H9 (cell line): ENCODE results near the gene INSYN1. TPM values are rescaled to one million over a fixed set of nuclear protein-coding genes. Genes with fewer than 3 reads are reported as not detected.
"Not testable (repeated sequence)": the region's sequence is repeated elsewhere in the genome, so short reads cannot be mapped to it uniquely, and the experiment has no call there.

ENCODE experiments used
- DNase-seq: peaks from one replicate; pipeline ENCODE4 v3.0.0-alpha.2; 2017
- H2AFZ ChIP-seq: one replicate; pipeline ENCODE4 v1.6.1; 2013; ENCODE audit warnings: mild to moderate bottlenecking, low read length, control low read depth, moderate library complexity
- H2AK5ac ChIP-seq: 2 replicates; pipeline ENCODE4 v1.6.1; 2013; ENCODE audit warnings: low read length, control low read depth, mixed read lengths; ENCODE audit not compliant: insufficient read length
- H2BK120ac ChIP-seq: one replicate; pipeline ENCODE4 v1.6.1; 2013; ENCODE audit warnings: low read depth, mild to moderate bottlenecking, low read length, control low read depth, inconsistent platforms; ENCODE audit not compliant: poor library complexity, severe bottlenecking
- H2BK12ac ChIP-seq: 2 replicates; pipeline ENCODE4 v1.6.1; 2013; ENCODE audit warnings: low read length, control low read depth, mixed read lengths, low read depth; ENCODE audit not compliant: insufficient read length
- H2BK15ac ChIP-seq: 2 replicates; pipeline ENCODE4 v1.6.1; 2013; ENCODE audit warnings: low read depth, low read length, control low read depth
- H2BK20ac ChIP-seq: one replicate; pipeline ENCODE4 v1.6.1; 2013; ENCODE audit warnings: low read depth, mild to moderate bottlenecking, low read length, control low read depth, inconsistent platforms; ENCODE audit not compliant: poor library complexity, severe bottlenecking
- H2BK5ac ChIP-seq: 2 replicates; pipeline ENCODE4 v1.6.1; 2013; ENCODE audit warnings: low read length, control low read depth, mixed read lengths; ENCODE audit not compliant: insufficient read length
- H3K14ac ChIP-seq: 2 replicates; pipeline ENCODE4 v1.6.1; 2013; ENCODE audit warnings: low read length, control low read depth; ENCODE audit not compliant: insufficient read depth
- H3K18ac ChIP-seq: 2 replicates; pipeline ENCODE4 v1.6.1; 2013; ENCODE audit warnings: low read depth, mild to moderate bottlenecking, mixed read lengths, low read length, control low read depth; ENCODE audit not compliant: insufficient read length
- H3K23ac ChIP-seq: 2 replicates; pipeline ENCODE4 v1.6.1; 2013; ENCODE audit warnings: low read length, control low read depth, mixed read lengths, low read depth; ENCODE audit not compliant: insufficient read length
- H3K23me2 ChIP-seq: 2 replicates; pipeline ENCODE4 v1.6.1; 2013; ENCODE audit warnings: low read depth, mild to moderate bottlenecking, mixed read lengths, low read length, control low read depth; ENCODE audit not compliant: insufficient read length, poor library complexity, severe bottlenecking
- H3K27ac ChIP-seq: 2 replicates; pipeline ENCODE4 v1.5.1; 2013; ENCODE audit warnings: low read length, control low read depth, mixed read lengths, low read depth; ENCODE audit not compliant: insufficient read length
- H3K27me3 ChIP-seq: 2 replicates; pipeline ENCODE4 v1.6.1; 2013; ENCODE audit warnings: low read length, control low read depth, inconsistent platforms; ENCODE audit not compliant: insufficient read depth
- H3K4ac ChIP-seq: 2 replicates; pipeline ENCODE4 v1.6.1; 2013; ENCODE audit warnings: low read depth, mild to moderate bottlenecking, control low read depth, inconsistent platforms, low read length, moderate library complexity
- H3K4me1 ChIP-seq: 2 replicates; pipeline ENCODE4 v1.6.1; 2013; ENCODE audit warnings: low read length, control low read depth, inconsistent platforms; ENCODE audit not compliant: insufficient read depth
- H3K4me2 ChIP-seq: 2 replicates; pipeline ENCODE4 v1.6.1; 2013; ENCODE audit warnings: low read length, control low read depth, mixed read lengths; ENCODE audit not compliant: insufficient read length, insufficient read depth
- H3K56ac ChIP-seq: 2 replicates; pipeline ENCODE4 v1.6.1; 2013; ENCODE audit warnings: low read depth, mild to moderate bottlenecking, mixed read lengths, low read length, control low read depth; ENCODE audit not compliant: insufficient read length
- H3K79me1 ChIP-seq: 2 replicates; pipeline ENCODE4 v1.6.1; 2013; ENCODE audit warnings: low read depth, mild to moderate bottlenecking, moderate library complexity, low read length, control low read depth, inconsistent platforms; ENCODE audit not compliant: insufficient read depth, poor library complexity, severe bottlenecking
- H3K79me2 ChIP-seq: 2 replicates; pipeline ENCODE4 v1.6.1; 2013; ENCODE audit warnings: low read length, control low read depth, inconsistent platforms; ENCODE audit not compliant: insufficient read depth
- H3K9ac ChIP-seq: 2 replicates; pipeline ENCODE4 v1.6.1; 2013; ENCODE audit warnings: low read length, control low read depth, mixed read lengths; ENCODE audit not compliant: insufficient read length; ENCODE audit errors: extremely low read depth
- H3K9me3 ChIP-seq: one replicate; pipeline ENCODE4 v1.6.1; 2013; ENCODE audit warnings: low read depth, low read length, inconsistent platforms; ENCODE audit not compliant: control insufficient read depth
- H3T11ph ChIP-seq: one replicate; pipeline ENCODE4 v1.6.1; 2013; ENCODE audit warnings: mild to moderate bottlenecking, low read length, control low read depth, inconsistent platforms
- H4K20me1 ChIP-seq: one replicate; pipeline ENCODE4 v1.6.1; 2013; ENCODE audit not compliant: control insufficient read depth, insufficient read length, insufficient read depth
- H4K5ac ChIP-seq: 2 replicates; pipeline ENCODE4 v1.6.1; 2013; ENCODE audit warnings: low read depth, mild to moderate bottlenecking, mixed read lengths, low read length, control low read depth; ENCODE audit not compliant: insufficient read length
- H4K8ac ChIP-seq: replicated peaks from 2 replicates; pipeline ENCODE4 v1.6.1; 2013; ENCODE audit warnings: low read length, control low read depth, mixed read lengths, low read depth; ENCODE audit not compliant: insufficient read length
- H4K91ac ChIP-seq: 2 replicates; pipeline ENCODE4 v1.6.1; 2013; ENCODE audit warnings: low read depth, mild to moderate bottlenecking, moderate library complexity, mixed read lengths, low read length, control low read depth; ENCODE audit not compliant: insufficient read length
- H3K27ac Mint-ChIP-seq, 3 experiments: 2 replicates in 2 of 3; 3 replicates in 1 of 3; pipeline ENCODE4 v1.8.0; 2020 to 2021; ENCODE audit warnings: mixed read lengths in 3 of 3, mild to moderate bottlenecking in 1 of 3, moderate library complexity in 1 of 3
- H3K27me3 Mint-ChIP-seq: 2 replicates; pipeline ENCODE4 v1.8.0; 2021; ENCODE audit warnings: low read depth, mild to moderate bottlenecking, moderate library complexity, mixed read lengths
- H3K36me3 Mint-ChIP-seq, 3 experiments: 2 replicates in 2 of 3; 3 replicates in 1 of 3; pipeline ENCODE4 v1.8.0; 2020 to 2021; ENCODE audit warnings: low read depth in 3 of 3, mixed read lengths in 3 of 3; ENCODE audit not compliant: insufficient read depth in 1 of 3
- H3K4me1 Mint-ChIP-seq, 2 experiments: 2 replicates each; pipeline ENCODE4 v1.8.0; 2020; ENCODE audit warnings: mixed read lengths in 2 of 2
- H3K4me3 Mint-ChIP-seq, 2 experiments: 2 replicates in 1 of 2; 3 replicates in 1 of 2; pipeline ENCODE4 v1.8.0; 2020 to 2021; ENCODE audit warnings: mild to moderate bottlenecking in 2 of 2, mixed read lengths in 2 of 2, moderate library complexity in 1 of 2
- H3K9me3 Mint-ChIP-seq, 2 experiments: 2 replicates in 1 of 2; 3 replicates in 1 of 2; pipeline ENCODE4 v1.8.0; 2020; ENCODE audit warnings: mild to moderate bottlenecking in 2 of 2, mixed read lengths in 2 of 2, moderate library complexity in 1 of 2
- CTCF ChIP-seq: fragments of 200-600 bp; sonication (generic); conservative IDR thresholded peaks from 3 replicates; pipeline ENCODE4 v1.8.0; 2021; ENCODE audit warnings: antibody characterized with exemption, mild to moderate bottlenecking
- WGBS: extraction: QIAGEN DNeasy Blood & Tissue Kit; methylation state at CpG from one replicate; pipeline ENCODE4 v1.1.7; 2013; ENCODE audit warnings: missing lambda C conversion rate, low lambda C conversion rate, mixed read lengths; ENCODE audit not compliant: insufficient read length; ENCODE audit errors: extremely low coverage; 5-methylcytosine and 5-hydroxymethylcytosine counted together
- total RNA-seq: library from RNA; stranded (reverse); gene quantifications from 2 replicates; pipeline ENCODE4 v1.2.1, GENCODE V29; 2021

The INSYN1 gene
- total RNA-seq, 1 experiment from 2014 or later: 1.9 TPM

DNA sequence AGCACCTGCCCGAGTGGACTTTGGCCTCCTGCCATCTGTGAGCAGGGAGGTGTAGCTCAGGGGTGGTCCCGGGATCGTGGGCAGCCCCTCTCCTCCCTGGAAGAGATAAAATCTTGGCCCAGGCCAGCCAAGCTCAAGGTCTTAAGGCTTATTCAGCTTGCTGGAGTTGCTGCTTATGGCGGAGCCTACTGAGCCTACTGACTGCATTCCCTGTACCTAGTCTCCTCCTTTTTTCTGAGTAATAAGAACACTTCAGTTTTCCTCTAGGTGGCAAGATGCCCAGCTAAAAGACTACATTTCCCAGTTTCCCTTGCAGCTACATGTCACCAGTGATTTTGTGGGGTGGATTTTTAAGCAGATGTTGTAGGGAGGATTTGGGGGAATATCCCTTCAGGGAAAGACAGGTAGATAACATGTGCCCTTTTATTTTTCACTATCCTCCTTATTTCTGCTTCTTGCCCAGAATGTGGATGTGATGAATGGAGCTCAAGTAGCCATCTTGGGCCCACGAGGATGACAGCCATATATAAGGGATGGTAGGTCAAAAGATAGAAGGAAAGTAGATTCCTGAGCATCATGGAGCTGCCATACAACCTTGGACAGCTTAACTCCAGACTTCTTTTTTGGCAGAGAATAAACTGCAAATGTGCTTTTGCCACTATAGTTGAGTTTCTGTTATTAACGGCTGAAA is 41.4 kb upstream of the INSYN1 start:
- H3T11ph ChIP-seq: no peak overlapping the region
- Mint-ChIP-seq H3K4me3 (no peak overlapping the region), H3K9me3 (no peaks in the 10 kb centered on the region; a peak in 1 of 5 replicates), H3K27me3 (no peaks in the 10 kb centered on the region), H3K27ac (no peak overlapping the region), H3K4me1 (peaks cover 14 to 18% of the 10 kb centered on the region in 2 experiments), H3K36me3 (no peaks in the 10 kb centered on the region; a peak in 1 of 7 replicates)
- no peak overlapping the region for H2BK15ac ChIP-seq
- no peak overlapping the region for H3K4me2 ChIP-seq
- no peak overlapping the region for H2BK20ac ChIP-seq
- H3K14ac ChIP-seq: no peak overlapping the region
- H2BK12ac ChIP-seq: no peak overlapping the region
- H3K79me1 ChIP-seq: no peaks in the 10 kb centered on the region
- no peak overlapping the region for H3K56ac ChIP-seq
- H2AFZ ChIP-seq: no peak overlapping the region
- no peaks in the 10 kb centered on the region for H3K79me2 ChIP-seq
- no peak for TF ChIP-seq CTCF
- DNase-seq: no peak
- no peak overlapping the region for H3K23ac ChIP-seq
- H3K9ac ChIP-seq: no peak overlapping the region
- peaks cover 4% of the 10 kb centered on the region; the same call in 1 of the 2 replicates for H3K4me1 ChIP-seq
- H4K91ac ChIP-seq: no peak overlapping the region
- H3K27me3 ChIP-seq: no peaks in the 10 kb centered on the region
- no peaks in the 10 kb centered on the region for H4K20me1 ChIP-seq
- H2BK5ac ChIP-seq: no peak overlapping the region
- H2AK5ac ChIP-seq: no peak overlapping the region
- H4K8ac ChIP-seq: no peak overlapping the region
- H2BK120ac ChIP-seq: no peak overlapping the region
- H3K4ac ChIP-seq: no peak overlapping the region
- H3K18ac ChIP-seq: no peak overlapping the region
- no peaks in the 10 kb centered on the region for H3K9me3 ChIP-seq
- no peaks in the 10 kb centered on the region for H3K23me2 ChIP-seq
- no peak overlapping the region for H4K5ac ChIP-seq
- H3K27ac ChIP-seq: no peak overlapping the region
- no CpG with 5 or more reads among the region's 6 CpGs for WGBS

DNA sequence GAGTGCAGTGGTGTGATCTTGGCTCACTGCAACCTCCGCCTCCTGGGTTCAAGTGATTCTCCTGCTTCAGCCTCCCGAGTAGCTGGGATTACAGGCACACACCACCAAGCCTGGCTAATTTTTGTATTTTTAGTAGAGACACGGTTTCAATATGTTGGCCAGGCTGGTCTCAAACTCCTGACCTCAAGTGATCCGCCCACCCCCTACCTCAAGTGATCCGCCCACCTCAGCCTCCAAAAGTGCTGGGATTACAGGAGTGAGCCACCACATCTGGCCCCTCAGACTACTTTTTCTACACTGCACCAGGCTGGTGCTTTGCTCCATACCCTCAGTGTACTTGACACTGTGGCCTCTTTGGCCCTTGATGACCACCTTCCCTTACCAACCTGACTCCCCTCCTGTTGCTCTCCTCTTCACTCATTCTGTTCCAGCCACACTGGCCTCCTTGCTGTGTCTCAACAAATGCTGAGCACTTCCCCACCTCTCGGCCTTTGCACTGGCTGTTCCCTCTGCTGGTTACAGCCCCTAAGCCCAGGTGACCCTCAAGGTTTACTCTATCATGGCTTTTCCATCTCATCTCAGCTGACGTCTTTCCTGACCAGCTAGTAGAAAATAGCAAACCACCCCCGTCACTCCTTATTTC is 39.9 kb upstream of the INSYN1 start:
- H2BK12ac ChIP-seq, H3K23me2 ChIP-seq, H3K4me3 Mint-ChIP-seq, H2AFZ ChIP-seq, H2BK120ac ChIP-seq, H3T11ph ChIP-seq, H4K91ac ChIP-seq, H3K14ac ChIP-seq, H3K9ac ChIP-seq, H3K56ac ChIP-seq, H3K27me3 Mint-ChIP-seq, H3K79me2 ChIP-seq, H2BK5ac ChIP-seq, H3K36me3 Mint-ChIP-seq, H4K5ac ChIP-seq, H3K27me3 ChIP-seq, H4K8ac ChIP-seq, H3K9me3 ChIP-seq, H3K79me1 ChIP-seq, H3K27ac ChIP-seq, H3K27ac Mint-ChIP-seq, H3K4me2 ChIP-seq, H2AK5ac ChIP-seq, H4K20me1 ChIP-seq, H3K23ac ChIP-seq, DNase-seq, H2BK15ac ChIP-seq, H2BK20ac ChIP-seq, H3K18ac ChIP-seq, H3K4ac ChIP-seq, H3K9me3 Mint-ChIP-seq, H3K4me1 ChIP-seq: not testable (repeated sequence)
- peaks cover 12 to 17% of the 10 kb centered on the region in 2 experiments for H3K4me1 Mint-ChIP-seq
- WGBS: no CpG with 5 or more reads among the region's 8 CpGs
